ENCODE measurements around the gene RBM42.
"Not testable (repeated sequence)": the region's sequence is repeated elsewhere in the genome, so short reads cannot be mapped to it uniquely, and the experiment has no call there.

The RBM42 gene, protein sequence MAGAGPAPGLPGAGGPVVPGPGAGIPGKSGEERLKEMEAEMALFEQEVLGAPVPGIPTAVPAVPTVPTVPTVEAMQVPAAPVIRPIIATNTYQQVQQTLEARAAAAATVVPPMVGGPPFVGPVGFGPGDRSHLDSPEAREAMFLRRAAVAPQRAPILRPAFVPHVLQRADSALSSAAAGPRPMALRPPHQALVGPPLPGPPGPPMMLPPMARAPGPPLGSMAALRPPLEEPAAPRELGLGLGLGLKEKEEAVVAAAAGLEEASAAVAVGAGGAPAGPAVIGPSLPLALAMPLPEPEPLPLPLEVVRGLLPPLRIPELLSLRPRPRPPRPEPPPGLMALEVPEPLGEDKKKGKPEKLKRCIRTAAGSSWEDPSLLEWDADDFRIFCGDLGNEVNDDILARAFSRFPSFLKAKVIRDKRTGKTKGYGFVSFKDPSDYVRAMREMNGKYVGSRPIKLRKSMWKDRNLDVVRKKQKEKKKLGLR

DNA sequence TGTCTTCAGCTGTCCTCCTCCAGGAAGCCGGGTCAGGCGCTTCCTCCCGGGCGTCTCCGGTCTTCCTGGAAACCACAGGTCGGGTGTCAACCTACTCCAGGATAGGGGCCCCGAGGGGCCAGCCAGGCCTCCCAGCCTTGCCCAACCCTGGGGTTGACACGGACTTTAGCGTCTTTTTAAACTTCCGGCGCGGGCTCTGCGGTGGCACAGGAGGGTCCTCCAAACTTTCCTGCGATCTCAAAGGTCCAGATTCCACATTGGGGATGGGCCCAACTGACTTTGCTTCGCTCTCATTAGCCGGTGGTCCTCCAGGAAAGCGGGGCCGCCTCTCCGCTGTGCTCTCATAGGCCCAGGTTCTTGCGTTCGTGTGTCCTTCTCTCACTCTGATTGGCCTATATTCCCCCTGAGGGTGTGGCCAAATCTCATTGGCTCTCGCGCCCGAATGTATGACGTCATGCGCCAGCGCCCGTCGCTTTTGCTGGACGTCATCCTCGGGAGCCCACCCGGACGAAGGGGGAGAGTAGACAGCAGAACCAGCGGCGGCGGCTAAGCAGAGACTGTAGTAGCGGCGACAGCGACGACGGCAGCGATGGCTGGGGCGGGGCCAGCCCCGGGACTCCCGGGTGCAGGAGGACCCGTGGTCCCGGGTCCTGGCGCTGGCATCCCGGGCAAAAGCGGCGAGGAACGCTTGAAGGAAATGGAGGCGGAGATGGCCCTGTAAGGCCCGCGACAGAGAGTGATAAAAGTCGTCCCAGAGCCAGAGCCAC is at the start of gene RBM42:
Gene RBM42, plus strand, starts transcription at position 472 of the 767 bp plus-strand sequence. Its CDS starts 118 bp downstream, at position 590.
- no peaks in the 10 kb centered on the region for H3K27me3 Mint-ChIP-seq
- H3K9me3 Mint-ChIP-seq, result no peaks in the 10 kb centered on the region
- peak; percentile 98 for ATAC-seq (ENCODE audit: low read depth)
- H3K4me3 Mint-ChIP-seq, result peak within 1 kb of the TSS; percentile 96
- peaks cover 23% of the 10 kb centered on the region for H3K36me3 Mint-ChIP-seq
- peak within 1 kb of the TSS; percentile 96 for H3K27ac Mint-ChIP-seq
- peaks cover 12% of the 10 kb centered on the region for H3K4me1 Mint-ChIP-seq
- DNase-seq (ENCODE audit: low spot score in 2 of 2), result peak; percentile 96 to 99

- H3K36me3 Mint-ChIP-seq, result peaks cover under 1% of the 10 kb centered on the region
- no peaks in the 10 kb centered on the region for H3K9me3 Mint-ChIP-seq
- H3K27me3 Mint-ChIP-seq, result peaks cover 14% of the 10 kb centered on the region
- H3K4me3 Mint-ChIP-seq, result no peak overlapping the region
- no peak for DNase-seq (ENCODE audit: low spot score in 2 of 2)
- ATAC-seq (ENCODE audit: low read depth), result no peak
- H3K27ac Mint-ChIP-seq, result no peak overlapping the region
- no peaks in the 10 kb centered on the region for H3K4me1 Mint-ChIP-seq
Measured at GRCh38 chr19:35582760-35583159, 46.1 kb upstream of the RBM42 start.

- H3K36me3 Mint-ChIP-seq, result no peaks in the 10 kb centered on the region
- peaks cover 12% of the 10 kb centered on the region for H3K27me3 Mint-ChIP-seq
- no peak within 1 kb of the TSS for H3K27ac Mint-ChIP-seq
- H3K4me1 Mint-ChIP-seq, result no peaks in the 10 kb centered on the region
- H3K4me3 Mint-ChIP-seq, result no peak within 1 kb of the TSS
- ATAC-seq (ENCODE audit: low read depth), result peak; percentile 42
- H3K9me3 Mint-ChIP-seq, result no peaks in the 10 kb centered on the region
- no peak for DNase-seq (ENCODE audit: low spot score in 2 of 2)
Measured at GRCh38 chr19:35585848-35586247, 43.0 kb upstream of the RBM42 start, which contains the start of gene PMIS2. Gene PMIS2, plus strand, starts transcription at chr19:35586173. Its CDS starts 87 bp downstream, at chr19:35586260.

DNA sequence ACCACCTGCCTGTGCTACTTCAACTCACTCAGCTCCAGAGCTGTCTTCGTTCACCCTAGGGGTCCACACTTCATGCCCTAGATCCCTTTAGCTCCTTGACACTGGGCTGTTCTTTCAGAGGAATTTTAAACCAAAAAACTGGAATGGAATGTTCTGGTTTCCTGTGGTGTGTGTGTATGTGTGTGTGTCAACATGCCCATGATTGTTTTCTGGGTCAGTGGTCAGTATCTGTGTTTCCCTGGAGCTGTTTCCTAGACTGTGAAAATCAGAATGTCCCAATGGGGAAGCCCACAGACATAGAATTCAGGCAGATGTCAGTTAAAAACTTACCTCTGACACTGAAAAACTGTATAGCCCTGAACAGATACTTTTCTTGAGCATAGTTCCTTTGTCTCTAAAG is 41.5 kb upstream of the RBM42 start:
- Mint-ChIP-seq H3K36me3 (no peaks in the 10 kb centered on the region), H3K27ac (no peak overlapping the region), H3K9me3 (no peaks in the 10 kb centered on the region), H3K27me3 (peaks cover 12% of the 10 kb centered on the region), H3K4me1 (no peaks in the 10 kb centered on the region), H3K4me3 (no peak overlapping the region)
- no peak for DNase-seq (ENCODE audit: low spot score in 2 of 2)
- no peak for ATAC-seq (ENCODE audit: low read depth)

DNA sequence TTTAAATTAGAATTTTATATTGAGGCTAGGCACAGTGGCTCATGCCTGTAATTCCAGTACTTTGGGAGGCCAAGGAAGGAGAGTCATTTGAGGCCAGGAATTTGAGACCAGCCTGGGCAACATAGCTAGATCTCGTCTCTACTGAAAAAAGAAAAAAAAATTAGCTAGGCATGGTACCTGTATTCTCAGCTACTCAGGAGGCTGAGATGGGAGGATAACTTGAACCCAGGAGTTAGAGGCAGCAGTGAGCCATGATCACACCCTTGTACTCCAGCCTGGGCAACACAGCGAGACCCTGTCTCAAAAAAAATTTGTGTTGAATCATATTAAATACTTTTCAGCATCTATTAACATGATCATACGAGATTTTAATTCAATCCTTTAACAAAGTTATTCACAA is 38.0 kb upstream of the RBM42 start:
- DNase-seq (ENCODE audit: low spot score in 2 of 2) (no peak), ATAC-seq (ENCODE audit: low read depth) (no peak)
- Mint-ChIP-seq H3K4me1 (no peaks in the 10 kb centered on the region), H3K27me3 (peaks cover 9% of the 10 kb centered on the region), H3K9me3 (peaks cover 1% of the 10 kb centered on the region), H3K4me3 (no peak overlapping the region), H3K27ac (no peak overlapping the region), H3K36me3 (no peaks in the 10 kb centered on the region)

DNA sequence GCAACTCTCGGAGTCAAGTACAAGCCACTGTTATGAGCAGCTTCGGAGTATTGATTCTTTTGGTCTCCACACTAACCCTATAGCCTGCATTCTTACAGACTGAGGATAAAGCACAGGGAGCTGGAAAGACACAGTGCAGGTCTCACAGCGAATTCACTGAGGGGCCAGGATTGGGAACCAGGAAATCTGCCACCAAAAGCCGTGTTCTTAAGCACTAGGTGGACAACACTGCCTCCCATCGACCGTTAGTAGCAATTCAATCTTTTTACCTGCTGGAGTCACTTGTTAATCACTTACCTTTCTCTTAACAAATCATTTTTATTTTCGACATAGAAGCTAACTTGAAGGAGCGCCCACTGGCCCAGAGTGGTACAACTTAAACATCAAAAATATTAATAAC is 36.6 kb upstream of the RBM42 start:
- Mint-ChIP-seq H3K9me3 (peaks cover 1% of the 10 kb centered on the region), H3K4me1 (no peaks in the 10 kb centered on the region), H3K36me3 (no peaks in the 10 kb centered on the region), H3K4me3 (no peak overlapping the region), H3K27ac (no peak overlapping the region), H3K27me3 (peaks cover 10% of the 10 kb centered on the region)
- peak; percentile 53 for ATAC-seq (ENCODE audit: low read depth)
- DNase-seq (ENCODE audit: low spot score in 2 of 2), result peak in 1 of 2 donors; percentile 28

- not testable (repeated sequence) for DNase-seq (ENCODE audit: low spot score in 2 of 2)
Measured at GRCh38 chr19:35595026-35595425, 33.8 kb upstream of the RBM42 start.

DNA sequence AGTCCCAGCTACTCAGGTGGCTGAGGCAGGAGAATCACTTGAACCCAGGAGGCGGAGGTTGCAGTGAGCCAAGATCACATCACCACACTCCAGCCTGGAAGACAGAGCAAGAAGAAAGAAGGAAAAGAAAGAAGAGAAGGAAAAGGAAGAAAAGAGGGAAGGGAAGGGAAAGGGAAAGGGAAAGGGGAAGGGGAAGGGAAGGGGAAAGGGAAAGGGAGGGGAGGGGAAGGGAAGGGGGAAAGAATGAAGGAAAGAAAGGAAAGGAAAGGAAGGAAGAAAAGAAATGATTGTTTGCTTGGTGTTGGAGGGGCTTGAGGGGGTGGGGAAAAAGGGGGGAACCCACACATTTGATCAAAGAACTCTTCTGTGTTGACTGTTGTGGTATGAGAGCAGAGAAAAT is 32.9 kb upstream of the RBM42 start:
- ATAC-seq (ENCODE audit: low read depth) (no peak), DNase-seq (ENCODE audit: low spot score in 2 of 2) (no peak)
- Mint-ChIP-seq H3K27me3 (peaks cover 10% of the 10 kb centered on the region), H3K36me3 (no peaks in the 10 kb centered on the region), H3K9me3 (peaks cover 1% of the 10 kb centered on the region), H3K27ac (no peak overlapping the region), H3K4me1 (no peaks in the 10 kb centered on the region), H3K4me3 (no peak overlapping the region)

More at GRCh38 chr19:35595026-35595425, 33.8 kb upstream of the RBM42 start:
- H3K4me1 Mint-ChIP-seq; ATAC-seq (ENCODE audit: low read depth); H3K9me3 Mint-ChIP-seq; H3K36me3 Mint-ChIP-seq; H3K27ac Mint-ChIP-seq; H3K4me3 Mint-ChIP-seq: not testable (repeated sequence)
- peaks cover 10% of the 10 kb centered on the region for H3K27me3 Mint-ChIP-seq

- Mint-ChIP-seq H3K9me3 (peaks cover 1% of the 10 kb centered on the region), H3K27ac (no peak overlapping the region), H3K4me1 (no peaks in the 10 kb centered on the region), H3K36me3 (no peaks in the 10 kb centered on the region), H3K27me3 (peaks cover 10% of the 10 kb centered on the region), H3K4me3 (no peak overlapping the region)
- DNase-seq (ENCODE audit: low spot score in 2 of 2) (no peak), ATAC-seq (ENCODE audit: low read depth) (peak; percentile 53)
Measured at GRCh38 chr19:35596366-35596999, 32.4 kb upstream of the RBM42 start.

- no peak overlapping the region for H3K27ac Mint-ChIP-seq
- ATAC-seq (ENCODE audit: low read depth), result no peak
- H3K36me3 Mint-ChIP-seq, result no peaks in the 10 kb centered on the region
- H3K27me3 Mint-ChIP-seq, result peaks cover under 1% of the 10 kb centered on the region
- no peaks in the 10 kb centered on the region for H3K4me1 Mint-ChIP-seq
- no peak for DNase-seq (ENCODE audit: low spot score in 2 of 2)
- no peaks in the 10 kb centered on the region for H3K9me3 Mint-ChIP-seq
- no peak overlapping the region for H3K4me3 Mint-ChIP-seq
Measured at GRCh38 chr19:35601971-35602370, 26.9 kb upstream of the RBM42 start.

- H3K4me3 Mint-ChIP-seq; DNase-seq (ENCODE audit: low spot score in 2 of 2); H3K9me3 Mint-ChIP-seq; ATAC-seq (ENCODE audit: low read depth); H3K36me3 Mint-ChIP-seq; H3K27me3 Mint-ChIP-seq; H3K27ac Mint-ChIP-seq; H3K4me1 Mint-ChIP-seq: not testable (repeated sequence)
Measured at GRCh38 chr19:35604436-35604835, 24.4 kb upstream of the RBM42 start.

DNA sequence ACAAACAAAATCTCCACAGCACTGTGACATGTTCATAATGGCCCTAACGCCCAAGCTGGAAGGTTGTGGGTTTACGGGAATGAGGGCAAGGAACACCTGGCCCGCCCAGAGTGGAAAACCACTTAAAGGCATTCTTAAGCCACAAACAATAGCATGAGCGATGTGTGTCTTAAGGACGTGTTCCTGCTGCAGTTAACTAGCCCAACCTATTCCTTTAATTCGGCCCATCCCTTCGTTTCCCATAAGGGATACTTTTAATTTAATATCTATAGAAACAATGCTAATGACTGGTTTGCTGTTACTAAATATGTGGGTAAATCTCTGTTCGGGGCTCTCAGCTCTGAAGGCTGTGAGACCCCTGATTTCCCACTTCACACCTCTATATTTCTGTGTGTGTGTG is 21.7 kb upstream of the RBM42 start:
- not testable (repeated sequence) for DNase-seq (ENCODE audit: low spot score in 2 of 2); H3K4me3 Mint-ChIP-seq; H3K27me3 Mint-ChIP-seq; H3K27ac Mint-ChIP-seq; H3K36me3 Mint-ChIP-seq; H3K9me3 Mint-ChIP-seq; ATAC-seq (ENCODE audit: low read depth)
- peaks cover 25% of the 10 kb centered on the region for H3K4me1 Mint-ChIP-seq

- Mint-ChIP-seq H3K36me3 (peaks cover 4% of the 10 kb centered on the region), H3K27ac (no peak overlapping the region), H3K4me1 (peaks cover 27% of the 10 kb centered on the region), H3K4me3 (no peak overlapping the region), H3K27me3 (no peaks in the 10 kb centered on the region), H3K9me3 (peaks cover 5% of the 10 kb centered on the region)
- DNase-seq (ENCODE audit: low spot score in 2 of 2) (no peak), ATAC-seq (ENCODE audit: low read depth) (no peak)
Measured at GRCh38 chr19:35607661-35608060, 21.2 kb upstream of the RBM42 start.

GRCh38 chr19:35608251-35608650 is 20.6 kb upstream of the RBM42 start:
- Mint-ChIP-seq H3K4me1 (peaks cover 28% of the 10 kb centered on the region), H3K27ac (peak overlapping the region; percentile 97), H3K4me3 (peak overlapping the region; percentile 52), H3K9me3 (peaks cover 5% of the 10 kb centered on the region), H3K27me3 (no peaks in the 10 kb centered on the region), H3K36me3 (peaks cover 4% of the 10 kb centered on the region)
- DNase-seq (ENCODE audit: low spot score in 2 of 2), result no peak
- no peak for ATAC-seq (ENCODE audit: low read depth)
